Measurements from ENCODE around the gene MRRF.
A peak's percentile ranks its signal among the peaks of the same experiment; 100 is the strongest.

The MRRF gene, protein sequence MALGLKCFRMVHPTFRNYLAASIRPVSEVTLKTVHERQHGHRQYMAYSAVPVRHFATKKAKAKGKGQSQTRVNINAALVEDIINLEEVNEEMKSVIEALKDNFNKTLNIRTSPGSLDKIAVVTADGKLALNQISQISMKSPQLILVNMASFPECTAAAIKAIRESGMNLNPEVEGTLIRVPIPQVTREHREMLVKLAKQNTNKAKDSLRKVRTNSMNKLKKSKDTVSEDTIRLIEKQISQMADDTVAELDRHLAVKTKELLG

GRCh38 chr9:122264360-122265148 lies at the start of gene MRRF, which contains the start of gene RBM18:
MRRF (plus strand) TSS chr9:122264882; CDS start chr9:122270892, 6,010 bp downstream.
RBM18 (minus strand) TSS chr9:122264840; CDS start chr9:122261492, 3,348 bp downstream.
- peak; percentile 86 for DNase-seq

GRCh38 chr9:122215663-122216062 lies 49.0 kb upstream of the MRRF start:
- DNase-seq: no peak

- no peak for DNase-seq
These were observed 48.4 kb upstream of the MRRF start for GRCh38 chr9:122216138-122216797.

- no peak for DNase-seq
These were observed 47.8 kb upstream of the MRRF start for GRCh38 chr9:122216798-122217418.

DNA sequence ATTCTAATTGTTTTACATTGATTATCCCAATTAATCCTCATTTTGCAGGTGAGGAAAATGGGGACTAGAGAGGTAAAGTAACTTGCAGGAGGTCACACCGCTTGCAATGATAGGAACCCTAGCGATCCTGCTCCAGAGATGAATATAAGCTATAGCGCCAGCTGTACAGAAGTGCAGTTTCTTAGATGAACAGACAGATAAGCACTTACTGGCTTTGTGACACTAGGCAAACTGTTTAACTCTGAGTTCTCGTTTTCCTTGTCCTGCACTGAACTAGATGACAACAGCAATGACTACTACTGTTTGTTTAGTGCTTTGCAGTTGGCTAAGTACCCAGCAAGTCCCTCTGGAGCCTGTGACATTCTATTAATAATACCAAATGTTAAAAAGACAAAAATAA lies 47.0 kb upstream of the MRRF start:
- DNase-seq: no peak

GRCh38 chr9:122218071-122218934 lies 46.4 kb upstream of the MRRF start:
- no peak for DNase-seq

GRCh38 chr9:122218935-122219855 lies 45.5 kb upstream of the MRRF start:
- DNase-seq: no peak

DNA sequence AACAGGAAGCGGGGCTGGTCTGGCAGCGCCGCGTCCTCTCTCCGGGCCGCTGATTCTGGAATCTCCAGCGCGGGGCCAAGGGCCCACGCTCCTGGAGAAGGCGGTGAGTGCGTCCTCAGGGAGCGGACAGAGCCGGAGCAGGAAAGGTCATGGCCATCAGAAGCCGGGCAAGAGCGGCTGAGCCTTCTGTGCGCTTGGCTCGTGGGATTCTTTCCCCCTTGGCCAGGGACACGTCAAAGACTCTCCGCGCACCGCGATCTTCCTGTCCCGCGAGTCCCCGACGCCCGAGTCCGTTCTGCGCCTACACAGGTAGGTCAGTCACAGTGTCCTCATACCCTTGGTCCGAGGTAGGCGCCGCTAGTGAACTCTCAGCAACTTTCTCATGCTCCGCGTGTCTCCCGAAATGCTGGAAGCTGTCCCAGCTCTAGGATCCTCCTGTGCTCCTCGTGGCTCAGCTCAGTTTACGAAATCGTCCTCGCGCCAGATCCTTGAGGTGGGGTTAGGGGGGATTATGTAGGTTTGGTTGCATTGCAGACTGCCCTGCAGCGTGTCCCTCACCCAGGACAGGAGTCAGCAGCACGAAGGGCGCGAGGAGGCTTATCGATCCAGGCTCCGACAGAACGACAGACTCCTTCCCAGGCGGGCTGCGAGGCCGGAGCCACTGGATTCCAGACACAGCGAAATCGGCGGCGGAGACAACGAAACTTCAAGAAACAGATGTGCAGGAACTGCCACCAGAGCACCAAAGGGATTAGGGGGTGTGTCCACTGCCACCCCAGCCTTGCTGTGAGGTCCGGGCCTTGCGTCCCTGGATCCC lies 44.6 kb upstream of the MRRF start:
- no peak for DNase-seq

- no peak for DNase-seq
These were observed 44.0 kb upstream of the MRRF start for GRCh38 chr9:122220673-122221182.

- DNase-seq: no peak
These were observed 43.4 kb upstream of the MRRF start for GRCh38 chr9:122221183-122221811.

DNA sequence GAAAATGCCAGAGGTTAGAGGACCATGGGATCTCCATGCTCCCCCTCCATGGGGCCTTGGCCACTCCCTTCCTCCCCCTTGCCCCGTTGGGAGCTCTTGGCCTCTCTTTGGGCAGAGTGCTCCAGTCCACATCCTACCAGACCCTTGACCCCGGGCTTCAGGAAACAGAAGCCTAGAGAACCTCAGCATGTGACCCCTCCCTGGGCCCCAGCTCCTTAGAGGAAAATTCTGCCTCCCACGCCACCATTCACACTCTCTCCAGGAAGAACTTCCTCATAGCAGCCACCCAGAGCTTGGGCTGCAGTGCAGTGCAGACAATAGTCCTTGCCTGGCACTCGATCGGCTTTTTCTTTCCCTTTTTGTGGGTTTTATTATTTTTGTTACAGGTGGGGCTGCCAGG lies 41.9 kb upstream of the MRRF start:
- no peak for DNase-seq

DNA sequence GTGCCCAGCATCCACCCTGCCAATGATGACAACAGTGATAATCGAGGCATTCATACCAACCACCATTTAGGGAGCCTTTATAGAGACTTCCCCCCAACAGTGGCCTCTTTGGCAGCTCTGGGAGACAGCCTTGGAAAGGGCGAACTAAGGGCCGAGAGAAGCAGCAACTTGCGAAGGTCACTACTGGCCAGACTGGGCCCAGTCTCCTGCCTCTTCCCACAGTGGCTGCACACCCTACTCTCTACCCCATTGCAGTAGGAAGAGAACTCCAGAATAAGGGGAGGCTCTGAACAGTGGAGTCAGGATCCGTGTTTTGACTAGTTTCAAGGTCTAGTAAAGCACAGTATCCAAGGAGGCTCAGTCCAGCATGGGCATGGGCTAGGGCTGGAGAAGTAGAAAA lies 41.2 kb upstream of the MRRF start:
- no peak for DNase-seq

- DNase-seq: no peak
These were observed 39.2 kb upstream of the MRRF start for GRCh38 chr9:122225312-122226141.

DNA sequence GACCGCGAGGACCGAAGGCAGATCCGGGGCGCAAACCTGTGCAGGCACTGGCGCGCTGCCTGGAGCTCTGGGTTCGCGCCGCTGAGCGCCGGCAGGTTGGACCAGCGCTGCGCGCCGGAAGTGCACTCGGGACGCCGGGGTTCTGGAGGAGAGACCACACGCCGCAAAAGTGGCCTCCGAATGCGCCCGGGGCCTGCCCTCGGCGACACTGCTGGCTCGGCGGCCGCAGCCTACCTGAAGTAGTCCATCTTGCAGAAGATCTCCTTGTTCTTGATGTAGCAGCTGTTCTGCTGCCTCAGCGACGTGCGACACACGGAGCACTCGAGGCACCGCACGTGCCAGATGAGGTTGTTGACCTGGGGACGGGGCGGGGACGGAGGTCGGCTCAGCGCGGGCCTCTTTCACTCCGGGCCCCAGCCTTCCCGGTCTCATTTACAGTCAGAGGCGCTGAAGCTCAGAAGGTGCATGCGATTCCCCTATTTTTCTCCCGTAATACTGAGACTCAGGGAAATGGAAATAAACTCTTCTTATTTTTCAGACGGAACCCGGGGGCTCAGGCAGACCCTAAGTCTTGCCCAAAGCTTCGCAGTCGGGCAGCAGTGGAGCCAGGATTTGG lies 38.4 kb upstream of the MRRF start:
- DNase-seq: no peak

- DNase-seq: no peak
These were observed 37.7 kb upstream of the MRRF start for GRCh38 chr9:122226758-122227574.

GRCh38 chr9:122227575-122227900 lies 37.1 kb upstream of the MRRF start:
- DNase-seq: no peak

DNA sequence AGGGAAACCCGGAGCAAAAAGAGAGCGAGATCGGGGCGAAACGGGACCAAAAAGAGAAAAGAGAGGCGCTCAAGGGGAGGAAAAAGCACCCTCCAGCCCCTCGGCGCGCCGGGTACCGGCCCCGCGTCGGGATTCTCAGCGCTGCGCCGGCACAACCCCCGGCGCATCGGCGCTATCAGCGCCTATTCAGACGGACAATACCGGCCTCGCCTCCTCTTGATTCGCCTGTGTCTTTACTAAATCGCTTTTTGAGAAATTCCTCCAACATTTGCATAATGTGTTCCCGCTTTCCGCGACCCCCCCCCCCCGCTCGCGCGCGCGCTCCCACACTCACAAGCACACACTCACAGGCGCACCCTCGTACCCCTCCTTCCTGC lies 36.5 kb upstream of the MRRF start:
- no peak for DNase-seq

All from amniotic stem cell (primary cell).